Ishikawa (cell line): Measurements from ENCODE around the gene CLEC18A.

Source experiments
- CEBPB ChIP-seq: IDR thresholded peaks from 2 replicates; pipeline ENCODE4 v1.6.1; 2012
- CREB1 ChIP-seq: IDR thresholded peaks from 2 replicates; pipeline ENCODE4 v1.6.1; 2012; ENCODE audit warnings: low read depth
- EGR1 ChIP-seq: IDR thresholded peaks from 2 replicates; pipeline ENCODE4 v1.6.1; 2012
- EP300 ChIP-seq: IDR thresholded peaks from 2 replicates; pipeline ENCODE4 v1.6.1; 2012; ENCODE audit warnings: borderline replicate concordance
- FOXM1 ChIP-seq: IDR thresholded peaks from 2 replicates; pipeline ENCODE4 v1.6.1; 2012; ENCODE audit warnings: low read depth, borderline replicate concordance
- NFIC ChIP-seq: IDR thresholded peaks from 2 replicates; pipeline ENCODE4 v1.6.1; 2012
- RAD21 ChIP-seq: IDR thresholded peaks from 2 replicates; pipeline ENCODE4 v1.6.1; 2012; ENCODE audit warnings: low read depth
- REST ChIP-seq: IDR thresholded peaks from 2 replicates; pipeline ENCODE4 v1.6.1; 2012; ENCODE audit warnings: low read depth, mild to moderate bottlenecking
- TAF1 ChIP-seq: IDR thresholded peaks from 2 replicates; pipeline ENCODE4 v1.6.1; 2012; ENCODE audit warnings: low read depth, mild to moderate bottlenecking
- TCF12 ChIP-seq: IDR thresholded peaks from 2 replicates; pipeline ENCODE4 v1.6.1; 2012; ENCODE audit warnings: low read depth
- TEAD4 ChIP-seq: IDR thresholded peaks from 2 replicates; pipeline ENCODE4 v1.6.1; 2012
- USF1 ChIP-seq: IDR thresholded peaks from 2 replicates; pipeline ENCODE4 v1.6.1; 2012
- YY1 ChIP-seq: IDR thresholded peaks from 2 replicates; pipeline ENCODE4 v1.6.1; 2012; ENCODE audit warnings: low read depth
- ZBTB7A ChIP-seq: IDR thresholded peaks from 2 replicates; pipeline ENCODE4 v1.6.1; 2012; ENCODE audit warnings: low read depth
- TF ChIP-seq, protein P1 (sequence below): IDR thresholded peaks from 2 replicates; pipeline ENCODE4 v1.6.1; 2012

CLEC18A gene

DNA sequence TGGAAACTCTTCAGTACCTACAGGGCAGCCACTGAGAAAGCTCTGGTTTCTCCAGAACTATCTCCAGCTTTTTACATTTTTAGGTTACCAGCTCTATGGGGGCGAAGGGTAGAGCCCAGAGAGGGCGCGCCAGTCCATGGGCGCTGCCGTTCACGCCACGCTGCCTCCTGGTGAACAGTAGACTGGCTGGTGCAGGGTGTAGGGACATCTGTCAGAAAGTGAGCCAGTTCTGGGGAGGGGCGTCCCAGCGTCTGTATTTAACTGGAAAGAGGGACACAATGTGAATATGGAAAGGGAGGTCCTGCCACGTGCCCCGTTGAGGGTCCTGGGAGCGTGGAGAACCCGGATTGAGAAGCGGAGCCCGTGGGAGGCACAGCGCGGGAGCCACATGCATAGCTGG is 16.4 kb upstream of the CLEC18A start:
- TF ChIP-seq TAF1: no peak
- TF ChIP-seq CREB1: no peak
- no peak for TF ChIP-seq USF1
- TF ChIP-seq EGR1: no peak
- no peak for TF ChIP-seq ZBTB7A
- TF ChIP-seq YY1: no peak
- TF ChIP-seq REST: no peak
- no peak for TF ChIP-seq EP300
- TF ChIP-seq, protein P1, sequence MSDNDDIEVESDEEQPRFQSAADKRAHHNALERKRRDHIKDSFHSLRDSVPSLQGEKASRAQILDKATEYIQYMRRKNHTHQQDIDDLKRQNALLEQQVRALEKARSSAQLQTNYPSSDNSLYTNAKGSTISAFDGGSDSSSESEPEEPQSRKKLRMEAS: no peak
- no peak for TF ChIP-seq TCF12
- TF ChIP-seq FOXM1: no peak
- no peak for TF ChIP-seq TEAD4
- TF ChIP-seq RAD21: no peak
- no peak for TF ChIP-seq NFIC
- TF ChIP-seq CEBPB: no peak

GRCh38 chr16:69935278-69935711 is 15.8 kb upstream of the CLEC18A start:
- TF ChIP-seq YY1 (no peak), RAD21 (no peak), TEAD4 (no peak), REST (no peak), TAF1 (no peak), USF1 (no peak), CREB1 (no peak), FOXM1 (no peak), EGR1 (no peak), EP300 (no peak), ZBTB7A (no peak), NFIC (no peak), CEBPB (no peak)
- TF ChIP-seq, protein P1: no peak

GRCh38 chr16:69935740-69936139 is 15.4 kb upstream of the CLEC18A start:
- TF ChIP-seq NFIC: no peak
- no peak for TF ChIP-seq YY1
- TF ChIP-seq REST: no peak
- no peak for TF ChIP-seq TCF12
- TF ChIP-seq FOXM1: no peak
- no peak for TF ChIP-seq CEBPB
- TF ChIP-seq, protein P1: no peak
- no peak for TF ChIP-seq USF1
- no peak for TF ChIP-seq TEAD4

GRCh38 chr16:69936252-69936651 is 14.9 kb upstream of the CLEC18A start:
- no peak for TF ChIP-seq FOXM1
- no peak for TF ChIP-seq EGR1
- no peak for TF ChIP-seq RAD21
- TF ChIP-seq ZBTB7A: no peak
- TF ChIP-seq CEBPB: no peak
- TF ChIP-seq USF1: no peak
- TF ChIP-seq CREB1: no peak
- no peak for TF ChIP-seq EP300
- TF ChIP-seq NFIC: no peak
- TF ChIP-seq REST: no peak
- TF ChIP-seq TCF12: no peak
- TF ChIP-seq, protein P1: no peak
- TF ChIP-seq TEAD4: no peak
